HG02623 (cell line): ENCODE results near the gene ANKRD20A1.
"Not testable (repeated sequence)": the region's sequence is repeated elsewhere in the genome, so short reads cannot be mapped to it uniquely, and the experiment has no call there.

Experiments used
- ATAC-seq: cut with Tn5 transposase; IDR thresholded peaks from one replicate; pipeline ENCODE4 v1.9.1; 2021; ENCODE audit warnings: moderate library complexity; ENCODE audit not compliant: unreplicated experiment

ANKRD20A1 gene

GRCh38 chr9:67858871-67859270, at the start of gene ANKRD20A1:
Gene ANKRD20A1, plus strand, starts transcription at chr9:67858931. Its CDS starts 496 bp downstream, at chr9:67859427.
- ATAC-seq: not testable (repeated sequence)

GRCh38 chr9:67832088-67832487, 26.6 kb upstream of the ANKRD20A1 start:
- not testable (repeated sequence) for ATAC-seq
